Small intestine (tissue), 16 donors: ENCODE data around the gene GLRX2. TPM values are rescaled to one million over a fixed set of nuclear protein-coding genes. Genes with fewer than 3 reads are reported as not detected.

Source experiments
- DNase-seq, 2 donors: peaks; one replicate each; pipeline versions ENCODE4 v3.0.0 to v3.0.0-alpha.2; 2013
- FAIRE-seq: peaks from 2 replicates; lab custom pipeline; 2012; peaks lifted over from hg19 to GRCh38; lab: Jason Lieb, UNC
- H3K27ac ChIP-seq, 3 donors: one replicate each; pipeline ENCODE4 v1.5.1; 2013; ENCODE audit warnings: low read length in 2 of 3, mild to moderate bottlenecking in 2 of 3, control low read depth in 1 of 3, inconsistent platforms in 1 of 3, low read depth in 1 of 3, moderate library complexity in 1 of 3
- H3K27me3 ChIP-seq, 3 donors: one replicate each; pipeline ENCODE4 v1.6.1; 2013; ENCODE audit warnings: low read length in 3 of 3, inconsistent platforms in 1 of 3; ENCODE audit not compliant: control insufficient read depth in 3 of 3, insufficient read depth in 3 of 3
- H3K36me3 ChIP-seq, 3 donors: one replicate each; pipeline ENCODE4 v1.6.1; 2013; ENCODE audit warnings: low read length in 3 of 3, inconsistent platforms in 1 of 3, low read depth in 1 of 3, mild to moderate bottlenecking in 1 of 3, moderate library complexity in 1 of 3; ENCODE audit not compliant: control insufficient read depth in 3 of 3, insufficient read depth in 2 of 3
- H3K4me1 ChIP-seq, 3 donors: one replicate each; pipeline ENCODE4 v1.6.1; 2013; ENCODE audit warnings: low read length in 2 of 3, inconsistent platforms in 1 of 3, low read depth in 1 of 3, mild to moderate bottlenecking in 1 of 3, moderate library complexity in 1 of 3; ENCODE audit not compliant: control insufficient read depth in 3 of 3, insufficient read depth in 2 of 3
- H3K4me3 ChIP-seq, 3 donors: one replicate each; pipeline ENCODE4 v1.5.1; 2013; ENCODE audit warnings: low read length in 3 of 3, control low read depth in 1 of 3, inconsistent platforms in 1 of 3, low read depth in 1 of 3, mild to moderate bottlenecking in 1 of 3, moderate library complexity in 1 of 3
- H3K9me3 ChIP-seq, 2 donors: one replicate each; pipeline ENCODE4 v1.6.1; 2013; ENCODE audit warnings: low read depth in 1 of 2, low read length in 1 of 2; ENCODE audit not compliant: control insufficient read depth in 2 of 2, insufficient read depth in 1 of 2
- WGBS, 3 donors: extraction: QIAGEN DNeasy Blood & Tissue Kit; methylation state at CpG; one replicate each; pipeline ENCODE4 v1.1.7; 2013; 5-methylcytosine and 5-hydroxymethylcytosine counted together
- long read RNA-seq, 10 donors: transcript quantifications; one replicate each; lab custom pipeline, GENCODE V29; 2026
- polyA plus RNA-seq, 4 donors: library from polyadenylated mRNA; stranded (reverse) in 3 of 4; unstranded in 1 of 4; fragments of 200-250 nt in 3 of 4; fragments of 120-200 nt in 1 of 4; gene quantifications; one replicate each; pipeline versions ENCODE4 v1.2.1 to v1.2.3, GENCODE V29; 2013
- donor health status: healthy with polysubstance abuse.
- donor health status: control.
- donor health status: control.
- donor health status: Bipolar disorder and iron deficiency.
- donor health status: healthy.

Gene GLRX2
- polyA plus RNA-seq, result 10 to 100 TPM; 17.4 to 27.3 (median 21.5) TPM
- long read RNA-seq, donor 1, result 0 reads
- long read RNA-seq, donor 2, partial matches to known transcripts, result 0 of 3 reads
- long read RNA-seq, donor 2, other reads (novel, unspliced or antisense), result 0 of 3 reads
- long read RNA-seq, donor 3, transcript GLRX2-201 (4 exons, 701 nt), result major isoform, 6 of 6 reads
- long read RNA-seq, donor 3, partial matches to known transcripts, result 0 of 6 reads
- long read RNA-seq, donor 3, other reads (novel, unspliced or antisense), result 0 of 6 reads
- long read RNA-seq, donor 4, result 0 reads
- long read RNA-seq, donor 5, partial matches to known transcripts, result 0 of 1 reads
- long read RNA-seq, donor 5, other reads (novel, unspliced or antisense), result 0 of 1 reads
- long read RNA-seq, donor 6, full-length matches to known transcripts, result 10 of 10 reads
- long read RNA-seq, donor 6, partial matches to known transcripts, result 0 of 10 reads
- long read RNA-seq, donor 6, other reads (novel, unspliced or antisense), result 0 of 10 reads
- long read RNA-seq, donor 7, result 0 reads
- long read RNA-seq, donor 8, result 0 reads
- long read RNA-seq, donor 9, partial matches to known transcripts, result 0 of 3 reads
- long read RNA-seq, donor 9, other reads (novel, unspliced or antisense), result 0 of 3 reads
- long read RNA-seq, donor 10, transcript GLRX2-201 (4 exons, 701 nt), result major isoform, 7 of 7 reads
- long read RNA-seq, donor 10, partial matches to known transcripts, result 0 of 7 reads
- long read RNA-seq, donor 10, other reads (novel, unspliced or antisense), result 0 of 7 reads

- FAIRE-seq (no peak), DNase-seq (peak; percentile 85 to 92)
- peak within 1 kb of the TSS; percentile 51 to 58 (median 55) for H3K4me3 ChIP-seq
- H3K27ac ChIP-seq, result peak within 1 kb of the TSS; percentile 79 to 94 (median 80)
- no peaks in the 10 kb centered on the region for H3K27me3 ChIP-seq
- peaks cover 0 to 10% (median 3%) of the 10 kb centered on the region in 3 donors for H3K4me1 ChIP-seq
- H3K36me3 ChIP-seq, result peaks cover 0 to 1% (median 0%) of the 10 kb centered on the region in 3 donors
- no peaks in the 10 kb centered on the region for H3K9me3 ChIP-seq
- 0 to 1% (median 0%) methylated on average over 58 to 73 of the region's 73 CpGs for WGBS, 3 donors
Observed at GRCh38 chr1:193104907-193105820, at the start of gene GLRX2. Gene GLRX2, minus strand, starts transcription at chr1:193105414. Its CDS starts 32 bp downstream, at chr1:193105382.

GRCh38 chr1:193144999-193145398 is 39.8 kb upstream of the GLRX2 start:
- no peaks in the 10 kb centered on the region for H3K9me3 ChIP-seq
- no peaks in the 10 kb centered on the region for H3K4me1 ChIP-seq
- H3K27me3 ChIP-seq, result no peaks in the 10 kb centered on the region
- 77 to 95% (median 90%) methylated on average over 1 of the region's 1 CpG for WGBS, 3 donors
- DNase-seq (no peak), FAIRE-seq (no peak)
- H3K27ac ChIP-seq, result no peak overlapping the region
- peaks cover 7 to 26% (median 17%) of the 10 kb centered on the region in 3 donors for H3K36me3 ChIP-seq
- no peak overlapping the region for H3K4me3 ChIP-seq

- DNase-seq (no peak), FAIRE-seq (no peak)
- Histone ChIP-seq H3K27ac (no peak overlapping the region), H3K4me1 (no peaks in the 10 kb centered on the region), H3K36me3 (peaks cover 7 to 23% (median 19%) of the 10 kb centered on the region in 3 donors), H3K4me3 (no peak overlapping the region), H3K27me3 (no peaks in the 10 kb centered on the region), H3K9me3 (no peaks in the 10 kb centered on the region)
- 83 to 90% (median 89%) methylated on average over 5 of the region's 5 CpGs for WGBS, 3 donors
Observed at GRCh38 chr1:193144361-193144938, 39.2 kb upstream of the GLRX2 start.

GRCh38 chr1:193143285-193143684 is 38.1 kb upstream of the GLRX2 start:
- peaks cover 7 to 27% (median 18%) of the 10 kb centered on the region in 3 donors for H3K36me3 ChIP-seq
- no peak overlapping the region for H3K27ac ChIP-seq
- no peaks in the 10 kb centered on the region for H3K4me1 ChIP-seq
- 89 to 90% (median 89%) methylated on average over 1 of the region's 1 CpG for WGBS, 3 donors
- no peak overlapping the region for H3K4me3 ChIP-seq
- no peaks in the 10 kb centered on the region for H3K9me3 ChIP-seq
- FAIRE-seq (peak; percentile 89), DNase-seq (peak; percentile 14 to 16)
- H3K27me3 ChIP-seq, result no peaks in the 10 kb centered on the region

GRCh38 chr1:193142409-193142808 is 37.2 kb upstream of the GLRX2 start:
- H3K27ac ChIP-seq, result no peak overlapping the region
- no peaks in the 10 kb centered on the region for H3K4me1 ChIP-seq
- no peak overlapping the region for H3K4me3 ChIP-seq
- no peaks in the 10 kb centered on the region for H3K9me3 ChIP-seq
- H3K27me3 ChIP-seq, result no peaks in the 10 kb centered on the region
- FAIRE-seq (no peak), DNase-seq (no peak)
- WGBS, 3 donors, result 70 to 84% (median 74%) methylated on average over 2 of the region's 2 CpGs
- H3K36me3 ChIP-seq, result peaks cover 5 to 23% (median 16%) of the 10 kb centered on the region in 3 donors

GRCh38 chr1:193141804-193142203 is 36.6 kb upstream of the GLRX2 start:
- no peak overlapping the region for H3K4me3 ChIP-seq
- no peak for FAIRE-seq
- H3K27ac ChIP-seq, result no peak overlapping the region
- no peaks in the 10 kb centered on the region for H3K4me1 ChIP-seq
- H3K36me3 ChIP-seq, result peaks cover 5 to 17% (median 16%) of the 10 kb centered on the region in 3 donors
- H3K9me3 ChIP-seq, result no peaks in the 10 kb centered on the region
- 69 to 81% (median 70%) methylated on average over 3 of the region's 3 CpGs for WGBS, 3 donors
- no peaks in the 10 kb centered on the region for H3K27me3 ChIP-seq
- no peak for DNase-seq

- Histone ChIP-seq H3K36me3 (peaks cover 0 to 20% (median 11%) of the 10 kb centered on the region in 3 donors), H3K4me3 (no peak overlapping the region), H3K4me1 (no peaks in the 10 kb centered on the region), H3K9me3 (no peaks in the 10 kb centered on the region), H3K27me3 (no peaks in the 10 kb centered on the region), H3K27ac (no peak overlapping the region)
- DNase-seq, result no peak
- WGBS, 3 donors, result 72 to 84% (median 82%) methylated on average over 7 of the region's 7 CpGs
- no peak for FAIRE-seq
Observed at GRCh38 chr1:193140254-193140653, 35.0 kb upstream of the GLRX2 start.
